Brain microvascular endothelial cell (primary cell): ENCODE measurements around the gene KRT10.

Experiments used
- DNase-seq: peaks from one replicate; pipeline ENCODE4 v3.0.0-alpha.2; 2020
- H3K27ac ChIP-seq: fragments of 250-450 bp; sonication (Bioruptor Pico); 2 replicates; pipeline ENCODE4 v1.5.1; 2020; ENCODE audit warnings: mild to moderate bottlenecking, moderate library complexity
- H3K27me3 ChIP-seq: fragments of 250-450 bp; sonication (Bioruptor Pico); replicated peaks from 2 replicates; pipeline ENCODE4 v1.5.1; 2020; ENCODE audit warnings: mild to moderate bottlenecking
- H3K36me3 ChIP-seq: fragments of 250-450 bp; sonication (Bioruptor Pico); replicated peaks from 2 replicates; pipeline ENCODE4 v1.5.1; 2020; ENCODE audit warnings: mild to moderate bottlenecking
- H3K4me3 ChIP-seq: 2 replicates; pipeline ENCODE4 v1.5.1; 2011; ENCODE audit warnings: low read depth, mild to moderate bottlenecking, control low read depth, low read length, moderate library complexity
- in situ Hi-C: cut with HindIII; loops from 2 replicates; pipeline ENCODE4 v1.10.0; 2017; ENCODE audit warnings: low sequenced_read_pairs, low pct_ligation_motif_present
- TF ChIP-seq, protein P1 (sequence below): IDR thresholded peaks from 2 replicates; pipeline ENCODE4 v1.5.1; 2011; ENCODE audit warnings: low read depth, mild to moderate bottlenecking, moderate library complexity, low read length, control low read depth, inconsistent platforms; ENCODE audit errors: missing control alignments

Gene KRT10

DNA sequence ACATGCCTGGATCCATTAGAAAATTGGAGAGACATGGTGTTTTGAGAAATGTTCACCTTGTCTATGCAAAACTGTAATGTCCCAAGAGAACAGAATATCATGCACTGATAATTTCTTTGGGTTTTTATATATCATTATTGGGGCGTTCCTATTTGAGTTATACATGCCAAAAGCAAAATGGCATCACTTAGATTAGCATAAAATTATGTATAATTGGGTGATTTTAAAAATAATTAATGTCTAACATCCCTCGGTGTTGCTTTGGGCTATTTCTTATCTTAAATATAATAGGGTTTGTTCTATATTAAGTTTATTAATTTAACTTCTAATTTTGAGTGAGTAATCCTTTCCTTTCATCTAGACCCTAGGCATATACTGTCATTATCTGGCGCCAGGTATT is 22.6 kb downstream of the KRT10 start, which contains the start of gene KRT28:
Gene KRT28 (minus strand): TSS at position 101 of the 400 bp plus-strand sequence. CDS start 66 bp downstream, at position 35.
- H3K27ac ChIP-seq = no peak within 1 kb of the TSS
- DNase-seq = no peak
- in situ Hi-C loops = no loop called here
- TF ChIP-seq, protein P1, sequence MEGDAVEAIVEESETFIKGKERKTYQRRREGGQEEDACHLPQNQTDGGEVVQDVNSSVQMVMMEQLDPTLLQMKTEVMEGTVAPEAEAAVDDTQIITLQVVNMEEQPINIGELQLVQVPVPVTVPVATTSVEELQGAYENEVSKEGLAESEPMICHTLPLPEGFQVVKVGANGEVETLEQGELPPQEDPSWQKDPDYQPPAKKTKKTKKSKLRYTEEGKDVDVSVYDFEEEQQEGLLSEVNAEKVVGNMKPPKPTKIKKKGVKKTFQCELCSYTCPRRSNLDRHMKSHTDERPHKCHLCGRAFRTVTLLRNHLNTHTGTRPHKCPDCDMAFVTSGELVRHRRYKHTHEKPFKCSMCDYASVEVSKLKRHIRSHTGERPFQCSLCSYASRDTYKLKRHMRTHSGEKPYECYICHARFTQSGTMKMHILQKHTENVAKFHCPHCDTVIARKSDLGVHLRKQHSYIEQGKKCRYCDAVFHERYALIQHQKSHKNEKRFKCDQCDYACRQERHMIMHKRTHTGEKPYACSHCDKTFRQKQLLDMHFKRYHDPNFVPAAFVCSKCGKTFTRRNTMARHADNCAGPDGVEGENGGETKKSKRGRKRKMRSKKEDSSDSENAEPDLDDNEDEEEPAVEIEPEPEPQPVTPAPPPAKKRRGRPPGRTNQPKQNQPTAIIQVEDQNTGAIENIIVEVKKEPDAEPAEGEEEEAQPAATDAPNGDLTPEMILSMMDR = no peak
- no peak within 1 kb of the TSS for H3K4me3 ChIP-seq
- no peaks in the 10 kb centered on the region for H3K27me3 ChIP-seq
- no peaks in the 10 kb centered on the region for H3K36me3 ChIP-seq

DNA sequence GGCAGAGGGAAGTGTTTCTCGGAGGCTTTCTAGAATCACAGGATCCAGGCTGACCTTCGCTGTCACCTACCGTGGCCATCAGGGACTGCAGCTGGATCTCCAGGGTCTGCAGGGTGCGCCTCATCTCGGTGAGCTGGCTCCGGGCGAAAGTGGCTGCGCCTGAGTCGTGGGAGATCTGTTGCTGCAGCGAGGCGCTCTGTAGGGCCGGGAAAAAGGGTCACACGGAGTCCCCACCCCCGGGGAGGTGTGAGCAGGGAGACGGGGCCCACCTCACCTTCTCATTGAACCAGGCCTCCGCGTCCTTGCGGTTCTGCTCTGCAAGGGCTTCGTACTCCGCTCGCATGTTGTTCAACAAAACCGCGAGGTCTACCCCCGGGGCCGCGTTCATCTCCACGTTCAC is 25.6 kb downstream of the KRT10 start:
- DNase-seq = no peak
- H3K4me3 ChIP-seq = no peak overlapping the region
- TF ChIP-seq, protein P1 = no peak
- in situ Hi-C loops = no loop called here
- H3K27me3 ChIP-seq = no peaks in the 10 kb centered on the region
- H3K27ac ChIP-seq = no peak overlapping the region
- H3K36me3 ChIP-seq = no peaks in the 10 kb centered on the region

DNA sequence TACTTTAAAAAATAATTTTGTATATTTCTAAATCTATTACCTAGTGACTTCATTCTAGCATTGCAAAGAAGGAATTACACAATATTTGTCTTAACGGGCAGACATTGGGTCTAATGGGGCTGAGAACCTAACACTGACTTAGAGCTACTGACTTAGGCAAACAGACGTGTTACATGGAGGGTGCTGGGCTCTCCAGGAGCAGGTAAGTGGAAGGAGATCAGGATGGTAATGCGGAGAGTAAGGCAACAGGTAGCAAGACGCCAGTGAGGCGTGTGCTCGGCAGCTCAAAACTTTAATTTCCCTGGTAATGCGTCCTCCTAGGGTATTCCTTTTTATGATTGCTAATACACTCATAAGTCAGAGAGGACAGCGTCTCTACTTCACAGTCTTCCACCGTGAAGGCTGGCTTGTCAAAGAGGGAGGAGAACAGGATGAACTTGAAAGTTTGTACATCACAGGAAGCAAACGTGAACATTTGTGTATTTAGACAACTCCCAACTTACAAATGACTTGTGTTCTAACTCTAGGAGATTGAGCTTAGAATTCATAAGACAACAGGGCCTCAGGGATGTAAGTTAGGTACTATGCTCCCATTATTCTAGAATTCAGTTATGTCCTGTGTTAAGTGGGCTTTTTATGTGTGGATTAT is 27.3 kb downstream of the KRT10 start:
- TF ChIP-seq, protein P1 = no peak
- no peak for DNase-seq
- H3K36me3 ChIP-seq = no peaks in the 10 kb centered on the region
- H3K27ac ChIP-seq = no peak overlapping the region
- in situ Hi-C loops = no loop called here
- H3K4me3 ChIP-seq = no peak overlapping the region
- H3K27me3 ChIP-seq = no peaks in the 10 kb centered on the region

DNA sequence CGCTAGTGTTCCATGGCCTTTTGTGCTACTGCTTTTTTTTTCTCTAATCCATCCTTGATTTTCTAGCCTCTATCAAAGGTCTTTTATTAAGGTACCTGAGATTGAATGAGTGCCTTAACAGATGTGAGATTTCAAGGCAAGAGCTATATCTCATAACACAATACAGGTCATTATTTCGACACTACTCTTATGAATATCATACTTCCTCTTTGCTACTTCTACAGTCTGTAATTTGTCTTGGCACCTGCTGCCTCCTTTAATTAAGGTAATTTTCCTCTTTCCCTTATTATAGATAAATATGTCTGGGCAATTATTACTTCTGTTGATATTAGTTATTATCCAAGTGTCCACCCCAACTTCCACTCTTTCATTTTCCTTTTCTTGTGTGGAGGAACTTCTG is 27.9 kb downstream of the KRT10 start:
- in situ Hi-C loops = no loop called here
- TF ChIP-seq, protein P1 = no peak
- Histone ChIP-seq H3K4me3 (no peak overlapping the region), H3K27me3 (no peaks in the 10 kb centered on the region), H3K27ac (no peak overlapping the region), H3K36me3 (no peaks in the 10 kb centered on the region)
- no peak for DNase-seq

DNA sequence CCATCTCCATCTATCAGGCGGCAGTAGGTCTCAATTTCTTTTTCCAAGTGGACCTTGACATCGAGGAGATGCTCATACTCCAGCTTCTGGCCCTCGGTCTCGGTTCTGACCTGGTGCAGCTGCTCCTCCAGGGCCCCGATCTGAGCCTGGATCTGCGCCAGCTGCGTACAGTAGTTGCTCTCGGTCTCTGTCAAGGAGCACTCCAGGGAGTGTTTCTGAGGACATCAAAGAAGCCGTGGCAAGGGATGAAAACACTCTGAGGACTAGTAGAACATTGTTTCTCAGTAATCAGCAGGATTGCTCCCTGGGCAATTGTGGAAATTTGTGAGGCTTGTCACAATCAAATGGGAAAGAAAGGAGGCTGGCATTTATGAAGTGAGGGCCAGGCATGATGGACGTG is 28.6 kb downstream of the KRT10 start:
- no peak overlapping the region for H3K27ac ChIP-seq
- TF ChIP-seq, protein P1 = no peak
- no peak overlapping the region for H3K4me3 ChIP-seq
- no peaks in the 10 kb centered on the region for H3K27me3 ChIP-seq
- in situ Hi-C loops = no loop called here
- no peaks in the 10 kb centered on the region for H3K36me3 ChIP-seq
- no peak for DNase-seq
